Stomach (tissue), 4 donors: ENCODE data around the gene HTR2A.
"Not testable (repeated sequence)": the region's sequence is repeated elsewhere in the genome, so short reads cannot be mapped to it uniquely, and the experiment has no call there.

ENCODE experiments used
- EP300 ChIP-seq: sonication (generic); formaldehyde crosslinking; IDR thresholded peaks from one replicate; pipeline ENCODE4 v1.6.1; 2017; ENCODE audit warnings: antibody characterized with exemption
- TF ChIP-seq, protein P1 (sequence below), 7 experiments: fragments of 450-650 bp in 4 of 7; fragments of 200-600 bp in 3 of 7; sonication (generic) in 3 of 7; IDR thresholded peaks; one replicate each; pipeline ENCODE4 v1.5.1; 2016 to 2019; ENCODE audit warnings: antibody characterized with exemption in 7 of 7, control low read depth in 2 of 7, mild to moderate bottlenecking in 1 of 7

- TF ChIP-seq EP300, result not testable (repeated sequence)
- TF ChIP-seq, protein P1, sequence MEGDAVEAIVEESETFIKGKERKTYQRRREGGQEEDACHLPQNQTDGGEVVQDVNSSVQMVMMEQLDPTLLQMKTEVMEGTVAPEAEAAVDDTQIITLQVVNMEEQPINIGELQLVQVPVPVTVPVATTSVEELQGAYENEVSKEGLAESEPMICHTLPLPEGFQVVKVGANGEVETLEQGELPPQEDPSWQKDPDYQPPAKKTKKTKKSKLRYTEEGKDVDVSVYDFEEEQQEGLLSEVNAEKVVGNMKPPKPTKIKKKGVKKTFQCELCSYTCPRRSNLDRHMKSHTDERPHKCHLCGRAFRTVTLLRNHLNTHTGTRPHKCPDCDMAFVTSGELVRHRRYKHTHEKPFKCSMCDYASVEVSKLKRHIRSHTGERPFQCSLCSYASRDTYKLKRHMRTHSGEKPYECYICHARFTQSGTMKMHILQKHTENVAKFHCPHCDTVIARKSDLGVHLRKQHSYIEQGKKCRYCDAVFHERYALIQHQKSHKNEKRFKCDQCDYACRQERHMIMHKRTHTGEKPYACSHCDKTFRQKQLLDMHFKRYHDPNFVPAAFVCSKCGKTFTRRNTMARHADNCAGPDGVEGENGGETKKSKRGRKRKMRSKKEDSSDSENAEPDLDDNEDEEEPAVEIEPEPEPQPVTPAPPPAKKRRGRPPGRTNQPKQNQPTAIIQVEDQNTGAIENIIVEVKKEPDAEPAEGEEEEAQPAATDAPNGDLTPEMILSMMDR (IDR thresholded peaks at IDR 0.05), result not testable (repeated sequence)
Measured at GRCh38 chr13:46804921-46805320, 91.9 kb downstream of the HTR2A start.
